HG02798 (cell line): ENCODE results near the gene LDB3.

ENCODE experiments used
- ATAC-seq: cut with Tn5 transposase; IDR thresholded peaks from one replicate; pipeline ENCODE4 v1.9.1; 2021; ENCODE audit warnings: mild to moderate bottlenecking; ENCODE audit not compliant: unreplicated experiment, poor library complexity

LDB3 gene

GRCh38 chr10:86782701-86783418 is 114.5 kb downstream of the LDB3 start:
- ATAC-seq, result peak; percentile 75

GRCh38 chr10:86785037-86785436 is 116.7 kb downstream of the LDB3 start:
- ATAC-seq, result no peak
